ENCODE data around the gene MAMDC2.

Gene MAMDC2

DNA sequence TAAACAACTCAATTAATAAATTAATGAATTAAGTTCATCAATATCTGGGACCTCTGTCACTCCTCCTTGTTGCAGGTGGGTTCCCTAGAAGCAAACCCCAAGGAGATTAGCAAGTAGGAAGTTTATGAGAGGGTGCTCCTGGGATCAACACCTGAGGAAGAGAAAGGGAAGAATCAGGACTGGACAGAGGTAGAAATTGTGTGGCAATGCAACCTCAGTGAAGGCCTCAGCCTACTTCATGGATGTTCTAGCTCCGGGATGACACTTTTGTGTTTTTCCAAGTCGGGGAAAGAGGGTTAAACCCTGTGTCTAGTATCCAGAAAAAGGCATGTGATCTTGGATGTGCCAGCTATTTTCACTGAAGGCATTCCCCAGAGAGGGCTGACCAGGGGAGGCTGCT lies 23.2 kb downstream of the MAMDC2 start:
- no peak for DNase-seq

DNA sequence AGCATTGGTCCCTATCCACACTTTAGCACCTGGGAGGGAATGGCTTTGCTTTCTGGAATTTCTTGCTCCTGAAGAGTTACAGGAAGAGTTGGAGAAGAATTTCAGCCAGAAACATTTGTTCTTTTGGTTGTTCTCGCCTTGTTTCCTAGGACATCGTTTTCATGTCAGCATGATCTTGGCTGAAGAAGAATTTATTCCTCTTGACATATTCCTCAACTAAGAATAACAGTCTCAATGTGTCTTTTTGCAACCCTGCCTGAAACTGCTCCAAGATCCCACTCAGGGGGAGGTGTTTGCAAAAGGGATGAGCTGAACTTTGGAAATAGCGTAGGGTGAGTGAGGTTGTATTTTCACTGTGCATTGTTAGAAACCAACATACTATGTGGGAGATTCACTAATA lies 26.1 kb downstream of the MAMDC2 start:
- DNase-seq, result no peak

DNA sequence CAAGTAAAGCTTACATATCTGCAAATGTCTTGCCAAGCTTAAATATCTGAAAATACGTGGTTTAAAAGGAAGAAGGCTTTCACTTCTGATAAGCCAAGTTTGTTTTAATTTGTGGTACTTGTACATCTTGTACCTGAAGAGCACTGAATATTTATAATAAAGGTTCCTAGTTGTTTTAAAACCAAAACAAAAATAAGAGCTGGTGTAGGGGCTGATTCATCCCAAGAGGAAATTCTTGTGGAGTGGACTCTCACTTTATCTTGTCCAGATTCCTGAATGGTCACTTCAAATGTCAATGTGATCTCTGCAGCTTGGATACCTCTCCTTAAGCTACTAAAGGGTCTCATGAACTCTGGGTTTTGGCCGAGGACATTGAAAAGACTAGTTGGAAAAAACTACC lies 29.5 kb downstream of the MAMDC2 start:
- no peak for DNase-seq

DNA sequence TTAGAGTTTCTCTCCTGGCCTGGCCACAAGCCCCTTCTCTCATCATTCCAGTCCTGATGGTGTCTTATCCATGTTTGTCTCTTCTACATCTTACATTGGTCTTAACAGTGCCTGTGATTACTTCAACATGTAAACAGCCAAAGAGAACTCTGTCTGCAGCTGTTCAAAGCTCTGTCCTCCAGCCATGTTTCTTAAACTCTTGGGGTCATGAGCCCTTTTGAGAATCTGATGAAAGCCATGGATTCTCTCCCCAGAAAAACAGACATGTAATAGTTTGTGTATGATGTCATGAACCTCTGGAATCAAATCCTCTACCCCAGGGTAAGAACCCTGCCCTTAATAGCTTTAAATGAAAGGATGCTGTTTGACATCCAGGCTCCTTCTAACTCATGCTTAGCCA lies 30.1 kb downstream of the MAMDC2 start:
- DNase-seq, result no peak

DNA sequence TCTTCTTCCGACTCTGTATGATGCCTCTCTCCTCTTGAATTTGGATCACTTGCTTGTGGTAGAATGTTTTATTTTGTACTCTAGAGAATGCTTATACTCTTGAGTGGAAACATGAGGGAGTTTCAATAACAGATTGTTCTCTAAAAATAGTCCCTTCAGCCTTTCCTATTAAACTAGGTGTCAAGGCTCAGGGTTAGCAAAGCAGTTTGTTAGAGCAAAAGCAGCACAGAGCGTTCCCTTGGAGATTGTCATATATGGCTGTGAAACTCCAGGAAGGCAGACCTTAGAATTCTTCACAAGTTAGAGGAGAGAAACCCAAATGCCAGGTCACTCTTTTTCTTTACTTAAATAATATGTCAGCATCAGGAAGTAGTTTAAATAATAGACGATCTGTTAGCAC lies 33.0 kb downstream of the MAMDC2 start:
- DNase-seq, result no peak

DNA sequence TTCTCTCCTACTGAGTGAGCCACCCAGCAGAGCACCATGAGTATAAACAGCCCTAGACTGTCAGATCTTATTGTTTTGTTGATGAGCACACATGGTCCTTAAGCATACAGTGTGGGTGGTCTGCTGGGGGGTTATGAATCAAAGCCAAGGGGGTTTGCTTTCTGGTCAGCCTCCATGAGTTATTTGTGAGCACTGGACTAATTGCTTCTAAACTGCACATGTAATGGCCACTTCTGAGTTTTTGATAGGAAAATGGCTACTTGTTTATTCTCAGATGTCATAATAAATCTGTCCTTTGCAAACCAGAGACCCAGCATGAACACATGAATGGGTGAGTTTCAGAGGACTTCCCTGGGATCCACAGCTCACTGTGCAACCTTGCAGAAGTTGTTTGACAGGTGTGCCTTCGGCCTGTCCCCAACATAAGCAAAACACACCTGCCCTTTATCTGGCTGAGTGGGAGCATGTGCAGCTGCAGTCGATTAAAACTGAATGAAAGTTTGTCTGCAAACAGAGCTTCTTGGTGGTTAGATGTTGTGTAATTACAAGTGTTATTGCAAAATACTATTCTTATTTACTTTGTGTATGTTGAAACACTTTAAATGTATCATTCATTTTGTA lies 35.9 kb downstream of the MAMDC2 start:
- no peak for DNase-seq

DNA sequence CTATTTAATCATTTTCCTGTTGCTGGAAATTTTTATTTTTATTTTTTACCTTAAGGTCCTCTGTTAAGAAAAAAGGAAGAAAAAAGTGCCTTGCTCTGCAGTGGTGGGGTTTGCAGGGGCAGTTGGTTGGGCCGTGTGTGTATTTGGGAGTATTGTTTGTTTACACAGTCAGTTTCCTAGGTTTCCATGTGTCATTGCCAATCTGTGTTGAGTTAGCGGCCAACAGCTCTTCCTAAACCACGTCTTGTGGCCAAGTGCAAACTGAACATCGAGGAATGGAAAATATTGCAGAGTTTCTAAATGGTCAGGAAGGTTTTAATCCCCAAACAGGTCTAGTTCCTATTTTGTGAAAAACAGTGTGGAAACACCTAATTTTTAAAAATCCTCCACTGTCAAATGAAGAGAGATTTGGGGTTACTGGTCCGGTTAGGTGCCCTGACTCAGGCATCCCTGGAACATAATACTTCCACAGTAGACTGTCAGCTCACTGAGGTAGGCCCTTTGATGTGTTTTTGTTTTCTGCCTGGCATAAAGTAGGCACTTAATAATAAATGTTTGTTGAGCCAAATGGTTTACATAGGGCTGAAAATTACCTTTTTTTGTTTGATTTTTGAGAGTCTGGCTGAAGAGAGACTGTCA lies 37.0 kb downstream of the MAMDC2 start:
- DNase-seq, result no peak

DNA sequence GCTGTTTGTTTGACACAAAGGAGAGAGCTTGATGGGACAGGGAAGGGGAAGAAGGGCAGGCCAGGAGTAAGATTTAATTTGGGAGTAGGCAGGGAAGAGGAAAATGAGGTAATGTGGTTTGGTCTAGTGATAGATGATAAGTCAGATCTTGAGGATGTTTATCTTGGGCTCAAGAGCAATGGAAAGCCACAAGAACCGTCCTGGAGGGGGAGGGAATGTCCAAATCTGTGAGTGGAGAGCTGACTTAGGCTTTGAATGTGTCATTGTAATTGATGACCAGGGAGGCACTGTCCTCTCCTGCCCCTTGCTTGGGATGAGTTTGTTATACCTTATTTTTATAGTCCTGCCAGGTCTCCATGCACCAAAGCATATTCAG lies 37.5 kb downstream of the MAMDC2 start:
- no peak for DNase-seq

DNA sequence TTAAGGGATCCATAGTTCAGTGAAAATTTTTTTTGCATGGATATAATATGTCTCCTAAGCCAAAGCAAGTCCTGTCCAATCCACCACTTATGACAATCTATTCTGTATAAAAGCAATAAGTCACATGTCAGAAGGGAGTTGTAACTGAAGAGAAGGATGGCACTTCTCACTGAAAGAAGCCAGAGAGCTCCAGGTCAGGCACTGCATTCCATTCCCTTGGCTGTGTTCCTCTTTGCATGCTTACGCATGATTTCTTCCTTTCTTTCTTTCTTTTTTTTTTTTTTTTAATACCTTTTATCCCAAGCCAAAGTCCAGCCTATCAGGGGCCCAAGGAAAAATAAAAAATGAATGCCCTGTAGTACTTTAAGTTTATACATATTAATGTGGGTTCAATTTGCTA lies 39.8 kb downstream of the MAMDC2 start:
- no peak for DNase-seq

DNA sequence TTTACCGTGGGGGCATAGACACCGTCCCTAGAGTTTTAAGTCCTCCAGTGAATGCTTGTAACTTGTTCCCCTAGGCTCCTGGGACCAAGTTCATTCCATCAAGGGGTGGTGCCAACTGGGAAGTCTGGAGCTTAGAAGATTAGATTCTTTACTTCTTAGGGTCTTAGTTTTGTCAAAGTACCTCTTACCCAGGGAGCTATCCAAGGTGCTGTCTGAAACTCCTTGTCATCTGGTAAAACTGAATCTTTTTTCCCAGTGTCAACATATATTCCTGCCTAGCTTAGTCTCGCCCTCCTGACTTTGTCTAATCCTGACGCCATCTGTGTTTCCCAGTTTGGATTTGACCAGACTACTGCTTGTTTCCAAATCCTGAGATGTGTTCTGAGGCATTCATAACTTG lies 41.6 kb downstream of the MAMDC2 start:
- DNase-seq, result no peak

DNA sequence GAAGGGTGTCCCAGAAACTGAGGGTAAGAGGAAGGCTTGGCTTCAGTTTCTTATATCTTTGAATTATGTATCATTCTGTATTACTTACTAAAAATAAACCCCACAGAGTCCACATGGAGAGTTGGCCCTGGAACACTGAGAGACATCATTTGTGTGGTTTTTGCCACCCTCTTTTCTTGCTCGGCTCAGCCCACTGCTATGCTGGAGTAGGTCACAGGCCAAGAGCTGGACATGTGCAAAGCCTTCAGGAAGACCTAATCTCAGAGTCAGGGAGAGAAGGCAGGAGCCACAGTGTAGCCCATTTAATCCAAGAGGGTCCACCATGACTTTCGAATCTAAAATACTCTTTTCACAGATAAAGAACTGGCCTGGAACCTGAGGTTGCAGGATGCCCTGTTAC lies 47.5 kb downstream of the MAMDC2 start:
- DNase-seq, result no peak

DNA sequence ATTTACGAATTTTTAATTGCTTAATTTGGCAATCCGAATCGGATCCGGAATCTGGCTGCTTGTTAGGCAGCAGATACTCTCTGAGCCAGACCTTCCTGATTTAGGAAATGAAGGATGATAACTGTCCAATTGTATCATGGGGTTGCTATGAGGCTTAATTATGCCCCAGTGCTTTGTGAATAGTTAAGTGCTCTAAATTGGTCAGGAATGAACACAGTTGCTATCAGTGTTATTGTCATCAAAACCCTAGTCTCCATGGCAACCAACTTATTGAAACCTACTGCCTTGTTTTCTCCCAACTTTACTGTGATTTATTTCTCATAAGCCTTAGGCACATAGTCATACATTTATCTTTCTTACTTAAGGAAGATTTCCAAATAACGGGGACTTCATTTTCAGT lies 47.9 kb downstream of the MAMDC2 start:
- no peak for DNase-seq

DNA sequence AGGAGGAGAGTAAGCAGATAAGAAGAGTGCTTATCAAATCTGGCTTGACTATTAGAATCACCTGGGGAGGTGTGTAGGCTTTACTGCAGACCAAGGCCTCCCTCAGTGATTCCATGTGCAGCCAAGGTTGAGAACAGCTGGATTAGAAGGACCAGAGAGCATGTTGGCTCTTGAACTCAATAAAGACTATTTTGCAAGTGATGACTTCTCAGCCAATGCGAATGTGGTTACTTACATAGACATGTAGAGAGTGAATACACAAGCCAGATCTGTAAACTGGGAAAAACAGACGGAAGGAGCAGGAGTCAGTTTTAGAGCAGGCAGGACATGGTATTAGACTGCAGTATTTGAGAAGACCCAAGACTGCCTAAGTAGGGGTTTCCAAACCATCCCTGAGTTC lies 48.5 kb downstream of the MAMDC2 start:
- no peak for DNase-seq

DNA sequence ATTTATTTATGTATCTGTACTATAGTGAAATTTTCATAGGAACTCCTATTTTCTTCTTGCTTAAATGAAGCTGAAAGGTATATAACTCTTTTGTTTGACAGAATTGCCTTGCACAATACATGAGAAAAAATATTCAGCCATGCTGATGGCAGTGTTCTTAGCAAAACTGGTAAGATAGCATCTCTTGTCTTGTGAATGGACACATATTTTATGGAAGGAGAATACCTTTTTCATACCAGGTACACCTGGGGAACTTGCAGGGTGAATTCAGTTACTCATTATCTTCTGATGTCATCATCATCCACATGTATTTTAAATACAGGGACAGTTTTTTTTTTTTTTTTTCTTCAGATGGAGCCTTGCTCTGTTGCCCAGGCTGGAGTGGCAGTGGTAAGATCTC lies 49.4 kb downstream of the MAMDC2 start:
- DNase-seq, result no peak

DNA sequence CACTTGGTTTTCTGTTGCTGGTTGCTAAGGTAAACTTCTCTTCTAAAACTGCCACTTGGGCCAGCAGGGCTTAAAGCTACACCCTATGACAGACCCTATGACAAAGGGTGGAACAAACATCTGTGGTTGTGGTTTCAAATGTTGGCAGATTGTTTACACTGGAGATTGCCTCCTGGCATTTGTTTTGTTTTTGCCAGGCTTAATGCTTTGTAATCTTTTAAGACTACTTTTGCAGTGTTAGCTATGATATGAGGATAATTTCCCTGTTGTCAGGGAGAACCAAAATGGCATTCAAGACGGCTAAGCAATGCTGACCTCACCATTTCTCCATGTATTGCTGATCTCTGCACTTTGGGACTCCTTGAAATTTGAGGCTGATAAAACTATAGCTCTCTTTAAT lies 50.3 kb downstream of the MAMDC2 start:
- no peak for DNase-seq

DNA sequence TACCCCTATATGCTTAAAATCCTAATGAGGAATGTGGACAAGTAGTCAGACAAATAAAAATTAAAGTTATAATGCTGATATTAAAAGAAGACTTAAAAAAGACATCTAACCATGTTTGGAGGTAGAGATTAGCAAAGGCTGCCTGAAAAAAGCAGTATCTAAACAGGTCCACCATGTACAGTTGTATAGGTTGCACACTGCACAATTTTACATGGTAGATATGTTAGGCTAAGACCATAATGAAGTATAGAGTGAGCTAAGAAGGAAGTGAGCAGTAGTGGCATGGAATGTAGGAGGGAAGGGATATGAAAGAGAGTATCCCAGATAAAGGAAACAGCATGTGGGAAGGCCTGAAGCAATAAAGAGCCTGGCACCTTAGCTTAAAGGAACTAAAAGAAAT lies 51.1 kb downstream of the MAMDC2 start:
- no peak for DNase-seq

DNA sequence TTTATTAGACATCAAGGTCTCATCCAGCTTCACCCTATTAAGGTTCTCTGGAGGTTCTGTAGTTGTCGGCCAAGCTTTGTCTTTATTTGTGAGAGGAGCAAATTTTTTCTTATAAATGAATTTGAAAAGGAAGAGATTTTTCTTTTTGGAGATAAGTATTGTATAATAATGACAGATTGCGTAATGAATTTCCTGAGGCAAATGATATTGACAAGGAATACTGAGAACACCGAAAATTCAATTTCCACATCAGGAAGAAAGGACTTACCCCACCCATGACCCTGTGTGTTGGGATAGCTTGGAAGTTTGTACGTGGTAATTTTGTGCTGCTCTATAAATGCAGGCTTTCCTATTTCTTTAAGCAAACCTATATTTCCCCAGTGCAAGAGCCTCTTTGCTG lies 53.5 kb downstream of the MAMDC2 start:
- DNase-seq, result no peak

DNA sequence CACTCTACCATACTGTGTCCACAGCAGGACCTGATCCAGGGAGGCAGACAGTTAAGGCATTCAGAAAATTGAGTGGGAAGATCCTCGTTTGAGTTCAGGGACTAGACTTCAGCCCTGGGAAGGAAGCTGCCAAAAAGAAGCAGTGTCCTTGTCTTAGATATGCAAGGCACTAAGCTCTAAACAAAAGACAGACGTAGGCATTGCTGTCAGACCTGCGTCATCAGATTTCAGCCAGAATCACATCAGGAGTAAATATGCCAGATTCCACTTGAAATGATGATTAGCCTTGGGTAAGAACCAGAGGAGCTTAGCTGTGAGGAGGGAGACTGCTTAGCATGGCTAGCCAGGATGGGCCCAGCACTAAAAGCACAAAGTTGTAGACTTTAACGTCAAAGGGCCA lies 56.7 kb downstream of the MAMDC2 start:
- no peak for DNase-seq

DNA sequence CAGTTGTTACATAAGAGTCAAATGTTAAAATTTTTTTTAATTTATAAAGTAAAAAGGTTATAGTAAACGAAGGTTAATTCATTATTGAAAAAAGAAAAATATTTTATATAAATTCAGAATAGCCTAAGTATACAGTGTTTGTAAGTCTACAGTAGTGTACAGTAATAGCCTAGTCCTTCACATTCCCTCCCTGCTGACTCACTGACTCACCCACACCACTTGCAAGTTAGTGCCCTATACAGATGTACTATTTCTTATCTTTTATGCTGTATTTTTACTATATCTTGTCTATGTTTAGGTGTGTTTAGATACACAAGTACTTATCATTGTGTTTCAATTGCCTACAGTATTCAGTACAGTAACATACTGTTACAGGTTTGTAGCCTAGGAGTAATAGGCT lies 57.6 kb downstream of the MAMDC2 start:
- no peak for DNase-seq

DNA sequence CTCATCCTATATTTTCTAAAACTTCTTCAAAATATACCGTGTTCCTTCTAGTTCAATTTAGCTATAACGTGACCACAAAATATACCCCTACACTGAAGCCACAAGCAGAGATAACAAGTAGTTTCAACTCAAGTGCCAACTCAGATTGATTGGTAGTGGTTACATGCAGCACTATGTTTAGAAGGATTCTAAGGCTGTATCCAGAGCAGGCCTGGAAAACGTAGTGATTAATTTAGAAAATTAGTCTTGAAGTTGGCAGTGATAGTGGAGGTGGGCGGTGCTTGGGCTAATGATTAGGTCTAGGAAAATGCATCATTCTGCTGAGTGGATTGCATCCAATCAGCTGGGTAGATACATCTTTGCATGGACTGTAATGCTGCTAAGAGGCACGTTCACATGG lies 61.5 kb downstream of the MAMDC2 start:
- no peak for DNase-seq

DNA sequence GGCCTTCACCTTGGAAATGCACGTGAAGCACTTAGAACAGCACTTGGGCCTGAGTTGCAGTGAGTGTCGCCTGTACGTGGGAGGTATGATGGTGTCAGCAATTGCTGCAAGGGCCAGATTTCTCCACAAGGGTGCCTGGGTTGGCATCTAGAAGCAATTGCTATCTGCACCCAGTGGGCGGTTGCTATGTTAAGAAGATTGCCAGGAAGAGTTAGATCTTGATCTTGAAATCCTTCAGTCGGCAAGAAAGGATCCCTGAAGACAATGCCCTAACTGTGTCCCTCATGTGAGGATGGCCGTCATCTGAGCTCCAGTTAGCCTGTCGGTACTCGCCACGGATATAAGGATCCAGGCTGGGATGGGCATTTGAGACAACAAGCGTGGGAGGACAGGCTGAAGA lies 62.9 kb downstream of the MAMDC2 start:
- no peak for DNase-seq

DNA sequence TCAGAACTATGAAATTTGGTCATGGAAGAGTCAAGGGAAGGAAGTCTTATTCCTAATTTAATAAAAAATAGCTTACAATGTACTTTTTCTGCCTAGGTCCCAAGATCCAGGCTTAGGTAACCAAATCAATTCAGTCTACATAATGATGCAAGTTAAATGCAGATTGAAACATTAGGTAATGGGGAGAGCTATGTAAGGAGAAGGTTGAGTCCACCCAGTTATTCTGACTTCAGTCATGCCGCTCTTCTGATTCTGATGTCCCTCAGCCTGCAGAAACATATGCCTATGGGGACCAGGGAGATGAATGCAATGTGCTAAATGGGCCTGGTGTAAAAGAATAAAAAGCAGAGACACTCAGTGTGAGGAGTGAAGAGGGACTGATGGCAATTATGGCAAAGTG lies 63.9 kb downstream of the MAMDC2 start:
- no peak for DNase-seq

DNA sequence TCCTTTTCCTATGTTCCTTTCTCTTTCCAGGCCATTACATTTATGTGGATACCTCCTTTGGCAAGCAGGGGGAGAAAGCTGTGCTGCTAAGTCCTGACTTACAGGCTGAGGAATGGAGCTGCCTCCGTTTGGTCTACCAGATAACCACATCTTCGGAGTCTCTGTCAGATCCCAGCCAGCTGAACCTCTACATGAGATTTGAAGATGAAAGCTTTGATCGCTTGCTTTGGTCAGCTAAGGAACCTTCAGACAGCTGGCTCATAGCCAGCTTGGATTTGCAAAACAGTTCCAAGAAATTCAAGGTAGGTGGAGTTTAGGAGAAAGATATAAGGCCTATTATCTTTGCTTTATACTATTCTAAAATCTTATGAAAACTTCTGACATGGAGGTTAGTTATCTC lies 64.5 kb downstream of the MAMDC2 start:
- no peak for DNase-seq

DNA sequence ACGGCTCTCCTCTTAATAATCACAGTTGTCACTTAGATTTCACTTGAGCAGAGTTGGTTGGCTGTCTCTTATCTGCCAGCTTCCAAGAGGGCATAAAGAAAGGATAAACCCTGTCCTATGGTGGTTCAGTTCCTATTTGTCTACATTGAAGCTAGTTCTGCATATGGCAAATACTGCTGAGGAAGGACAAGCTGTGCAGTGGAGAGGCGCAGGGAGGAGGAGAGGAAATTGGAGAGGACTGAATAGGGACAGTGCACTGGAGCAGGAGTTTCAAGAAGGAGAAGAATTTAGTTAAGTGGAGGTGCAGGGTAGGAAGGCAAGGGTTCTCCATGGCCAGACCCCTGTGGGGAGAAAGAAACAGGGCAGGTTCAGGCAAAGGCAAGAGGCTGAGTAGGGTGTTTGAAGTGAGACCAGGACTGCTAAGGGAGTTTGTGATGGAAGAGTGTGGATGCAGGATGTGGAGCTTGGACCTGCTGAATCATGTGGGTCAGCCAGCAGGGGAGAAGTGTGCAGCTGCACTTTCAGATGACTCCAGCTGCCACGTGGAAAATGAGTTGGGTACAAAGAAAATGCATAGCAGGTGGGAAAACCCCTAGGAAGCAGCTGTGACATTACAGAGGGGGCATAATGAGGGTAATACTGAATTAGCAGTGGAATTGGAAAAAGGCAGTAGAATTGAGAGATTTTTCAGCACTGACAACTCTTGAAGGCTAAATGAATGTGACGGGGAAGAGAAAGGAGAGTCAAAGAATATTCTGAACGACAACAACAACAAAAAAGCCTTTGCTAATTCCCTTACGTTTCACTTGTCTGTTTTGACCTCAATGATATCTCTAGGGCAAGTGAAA lies 66.8 kb downstream of the MAMDC2 start:
- DNase-seq, result no peak

All from amniotic stem cell (primary cell).